BJ (cell line): ENCODE results near the gene IL20RA. TPM values are rescaled to one million over a fixed set of nuclear protein-coding genes. Genes with fewer than 3 reads are reported as not detected.

Experiments used
- CTCF ChIA-PET: fragments of 350-600 bp; formaldehyde crosslinking; extraction: SDS; loops from one replicate; lab custom pipeline; 2021; ENCODE audit warnings: antibody characterized with exemption, inconsistent platforms; lab: Yijun Ruan, JAX
- POLR2A ChIA-PET: fragments of 300-600 bp; sonication (Branson Sonifier 250); formaldehyde crosslinking; extraction: SDS; loops from one replicate; lab custom pipeline; 2021; ENCODE audit warnings: antibody characterized with exemption; lab: Charles Lee
- DNase-seq: peaks from one replicate; pipeline ENCODE4 v3.0.0-alpha.2; 2011; ENCODE audit warnings: low read depth
- H3K27me3 ChIP-seq: 2 replicates; pipeline ENCODE4 v1.6.0; 2011; ENCODE audit warnings: low read length; ENCODE audit not compliant: control insufficient read depth, insufficient read depth
- H3K36me3 ChIP-seq: 2 replicates; pipeline ENCODE4 v1.5.1; 2011; ENCODE audit warnings: low read length; ENCODE audit not compliant: control insufficient read depth, insufficient read depth
- H3K4me3 ChIP-seq: 2 replicates; pipeline ENCODE4 v1.5.1; 2011; ENCODE audit warnings: low read depth, mild to moderate bottlenecking, control low read depth, low read length
- CTCF ChIP-seq: IDR thresholded peaks from 2 replicates; pipeline ENCODE4 v1.5.1; 2011; ENCODE audit warnings: low read depth, mild to moderate bottlenecking, control low read depth, inconsistent platforms, low read length, moderate library complexity; ENCODE audit not compliant: insufficient read depth
- polyA plus RNA-seq: library from polyadenylated mRNA; depleted of rRNA; stranded (reverse); fragments of >200 nt; gene quantifications from 2 replicates; pipeline ENCODE4 v1.2.3, GENCODE V29; 2011

IL20RA gene
- polyA plus RNA-seq, 1 experiment: not detected

- DNase-seq: no peak
Measured at GRCh38 chr6:137056121-137056880, 11.5 kb upstream of the IL20RA start.

GRCh38 chr6:137051790-137052472 lies 7.2 kb upstream of the IL20RA start:
- H3K4me3 ChIP-seq: no peak overlapping the region

More at GRCh38 chr6:137056121-137056880, 11.5 kb upstream of the IL20RA start:
- TF ChIP-seq CTCF: no peak
- ChIA-PET CTCF (no interaction called here), POLR2A (no interaction called here)
- Histone ChIP-seq H3K36me3 (no peaks in the 10 kb centered on the region), H3K4me3 (no peak overlapping the region), H3K27me3 (no peaks in the 10 kb centered on the region)

GRCh38 chr6:137049095-137049494 lies 4.3 kb upstream of the IL20RA start:
- no peak for DNase-seq
- TF ChIP-seq CTCF: no peak
- POLR2A ChIA-PET: no interaction called here
- Histone ChIP-seq H3K27me3 (peaks cover 2% of the 10 kb centered on the region; the same call in 1 of the 2 replicates), H3K36me3 (no peaks in the 10 kb centered on the region), H3K4me3 (no peak overlapping the region)
- CTCF ChIA-PET: no interaction called here

More at GRCh38 chr6:137051790-137052472, 7.2 kb upstream of the IL20RA start:
- Histone ChIP-seq H3K36me3 (no peaks in the 10 kb centered on the region), H3K27me3 (no peaks in the 10 kb centered on the region)
- ChIA-PET CTCF (no interaction called here), POLR2A (no interaction called here)
- TF ChIP-seq CTCF: no peak
- DNase-seq: no peak

GRCh38 chr6:137046871-137047412 lies 2.2 kb upstream of the IL20RA start:
- POLR2A ChIA-PET: no interaction called here
- Histone ChIP-seq H3K4me3 (no peak overlapping the region), H3K36me3 (no peaks in the 10 kb centered on the region), H3K27me3 (peaks cover 7% of the 10 kb centered on the region; the same call in 1 of the 2 replicates)
- DNase-seq: no peak
- CTCF ChIA-PET: interaction anchor here (1.4 kb wide), 1 partner anchor 30 kb away, joined by 4 read pairs; no protein-coding TSS in a partner anchor
- no peak for TF ChIP-seq CTCF

- Histone ChIP-seq H3K4me3 (no peak overlapping the region), H3K27me3 (peaks cover 7% of the 10 kb centered on the region; the same call in 1 of the 2 replicates), H3K36me3 (no peaks in the 10 kb centered on the region)
- TF ChIP-seq CTCF: no peak
- CTCF ChIA-PET: no interaction called here
- DNase-seq: no peak
- POLR2A ChIA-PET: no interaction called here
Measured at GRCh38 chr6:137045222-137045789, 541 bp upstream of the IL20RA start.
